NCI-H510A treated with DMSO at 0.1 percent for 48 hours (cell line): ENCODE results near the gene MMP7.

ENCODE experiments used
- DNase-seq: peaks from one replicate; lab custom pipeline; 2025; lab: John Stamatoyannopoulos, UW

Gene MMP7

GRCh38 chr11:102530558-102530957, at the start of gene MMP7:
Gene MMP7, minus strand, starts transcription at chr11:102530747. Its CDS starts 47 bp downstream, at chr11:102530700.
- DNase-seq: no peak

- DNase-seq: no peak
These were observed 47.2 kb upstream of the MMP7 start for GRCh38 chr11:102577723-102578122.

- no peak for DNase-seq
These were observed 46.6 kb upstream of the MMP7 start for GRCh38 chr11:102577182-102577581.

GRCh38 chr11:102576350-102576749, 45.8 kb upstream of the MMP7 start:
- DNase-seq: no peak

GRCh38 chr11:102575012-102575411, 44.5 kb upstream of the MMP7 start:
- DNase-seq: no peak

- DNase-seq: no peak
These were observed 43.3 kb upstream of the MMP7 start for GRCh38 chr11:102573851-102574250.

- no peak for DNase-seq
These were observed 42.1 kb upstream of the MMP7 start for GRCh38 chr11:102572554-102573220.

- no peak for DNase-seq
These were observed 38.3 kb upstream of the MMP7 start for GRCh38 chr11:102568851-102569250.

GRCh38 chr11:102566112-102566511, 35.6 kb upstream of the MMP7 start:
- DNase-seq: no peak

- no peak for DNase-seq
These were observed 33.6 kb upstream of the MMP7 start for GRCh38 chr11:102564110-102564509.

- no peak for DNase-seq
These were observed 31.1 kb upstream of the MMP7 start for GRCh38 chr11:102561636-102562035.

GRCh38 chr11:102560555-102561011, 30.0 kb upstream of the MMP7 start:
- no peak for DNase-seq

GRCh38 chr11:102559839-102560238, 29.3 kb upstream of the MMP7 start:
- no peak for DNase-seq

GRCh38 chr11:102555091-102555490, 24.5 kb upstream of the MMP7 start:
- no peak for DNase-seq

GRCh38 chr11:102553835-102554282, 23.3 kb upstream of the MMP7 start:
- no peak for DNase-seq

GRCh38 chr11:102552447-102553194, 22.1 kb upstream of the MMP7 start:
- no peak for DNase-seq

GRCh38 chr11:102552020-102552419, 21.5 kb upstream of the MMP7 start:
- no peak for DNase-seq

- DNase-seq: no peak
These were observed 20.7 kb upstream of the MMP7 start for GRCh38 chr11:102551169-102551781.

GRCh38 chr11:102546923-102547471, 16.4 kb upstream of the MMP7 start:
- DNase-seq: no peak

- no peak for DNase-seq
These were observed 15.9 kb upstream of the MMP7 start for GRCh38 chr11:102546427-102546826.

- no peak for DNase-seq
These were observed 15.2 kb upstream of the MMP7 start for GRCh38 chr11:102545701-102546100.

- DNase-seq: no peak
These were observed 14.0 kb upstream of the MMP7 start for GRCh38 chr11:102544594-102544993.

- no peak for DNase-seq
These were observed 9.0 kb upstream of the MMP7 start for GRCh38 chr11:102539567-102539966.
